Stomach smooth muscle (tissue), 2 donors: ENCODE measurements around the gene CNIH2.

Experiments
- H3K27ac ChIP-seq: one replicate; pipeline ENCODE4 v1.7.0; 2013; ENCODE audit warnings: mild to moderate bottlenecking, low read length, inconsistent platforms
- H3K27me3 ChIP-seq, 2 donors: one replicate each; pipeline ENCODE4 v1.7.0; 2013; ENCODE audit warnings: low read length in 2 of 2; ENCODE audit not compliant: insufficient read depth in 2 of 2, control insufficient read depth in 1 of 2
- H3K36me3 ChIP-seq, 2 donors: one replicate each; pipeline ENCODE4 v1.7.0; 2013; ENCODE audit warnings: low read length in 2 of 2; ENCODE audit not compliant: control insufficient read depth in 2 of 2, insufficient read depth in 2 of 2
- H3K4me1 ChIP-seq: one replicate; pipeline ENCODE4 v1.7.0; 2013; ENCODE audit warnings: low read length; ENCODE audit not compliant: control insufficient read depth, insufficient read depth
- H3K4me3 ChIP-seq, 2 donors: one replicate each; pipeline ENCODE4 v1.7.0; 2013; ENCODE audit warnings: low read length in 2 of 2
- H3K9ac ChIP-seq, 2 donors: one replicate each; pipeline ENCODE4 v1.7.0; 2013; ENCODE audit warnings: low read length in 2 of 2, mild to moderate bottlenecking in 1 of 2
- H3K9me3 ChIP-seq, 2 donors: one replicate each; pipeline ENCODE4 v1.7.0; 2013; ENCODE audit warnings: low read length in 2 of 2; ENCODE audit not compliant: control insufficient read depth in 2 of 2
- donor health status: healthy.
- donor health status: Pancreatic carcinoma.

The CNIH2 gene

DNA sequence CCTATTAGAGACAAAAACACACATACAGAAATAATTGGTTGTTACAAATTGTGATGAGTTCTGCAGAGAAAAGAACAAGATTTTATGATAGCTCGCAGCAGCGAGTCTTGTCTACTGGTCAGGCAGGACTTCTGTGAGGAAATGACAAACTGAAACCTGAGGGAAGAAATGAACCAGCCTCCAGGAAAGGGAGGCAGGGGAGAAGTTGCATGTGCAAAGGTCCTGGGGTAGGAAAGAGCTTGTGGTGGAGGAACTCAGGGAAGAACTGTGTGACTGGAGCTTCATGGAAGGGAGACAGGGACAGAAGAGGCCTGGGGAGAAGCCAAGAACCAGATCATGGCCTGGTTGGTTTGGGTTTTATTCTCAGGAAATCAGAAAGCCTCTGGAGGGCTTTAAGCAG lies 18.8 kb upstream of the CNIH2 start:
- Histone ChIP-seq H3K4me1 (peaks cover 28% of the 10 kb centered on the region), H3K9me3 (no peaks in the 10 kb centered on the region), H3K36me3 (peaks cover 22 to 32% of the 10 kb centered on the region in 2 donors), H3K4me3 (peak overlapping the region in 1 of 2 donors; percentile 95), H3K27me3 (no peaks in the 10 kb centered on the region), H3K9ac (peak overlapping the region in 1 of 2 donors; percentile 81), H3K27ac (no peak overlapping the region)

DNA sequence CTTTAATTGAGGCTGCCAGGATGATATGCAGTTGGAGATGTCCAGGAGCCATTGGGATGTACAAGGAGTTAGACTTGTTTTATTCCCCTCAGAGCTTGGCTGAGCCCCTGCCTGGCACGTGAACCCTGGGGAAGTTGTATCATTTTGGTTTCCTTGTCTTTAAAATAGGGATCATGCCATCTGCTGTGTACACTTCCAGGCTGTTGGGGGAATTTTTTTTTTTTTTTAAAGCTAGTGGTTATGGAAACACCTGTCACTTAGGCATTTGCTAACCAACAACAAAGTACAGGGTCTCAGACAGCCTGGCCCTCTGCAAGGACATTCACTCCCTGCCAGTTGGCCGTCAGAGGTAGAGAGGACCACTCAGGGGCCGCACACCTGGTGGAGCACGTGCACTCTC lies 18.0 kb upstream of the CNIH2 start:
- Histone ChIP-seq H3K9me3 (no peaks in the 10 kb centered on the region), H3K27me3 (no peaks in the 10 kb centered on the region), H3K27ac (no peak overlapping the region), H3K36me3 (peaks cover 27 to 38% of the 10 kb centered on the region in 2 donors), H3K4me1 (peaks cover 28% of the 10 kb centered on the region), H3K4me3 (no peak overlapping the region), H3K9ac (no peak overlapping the region)

DNA sequence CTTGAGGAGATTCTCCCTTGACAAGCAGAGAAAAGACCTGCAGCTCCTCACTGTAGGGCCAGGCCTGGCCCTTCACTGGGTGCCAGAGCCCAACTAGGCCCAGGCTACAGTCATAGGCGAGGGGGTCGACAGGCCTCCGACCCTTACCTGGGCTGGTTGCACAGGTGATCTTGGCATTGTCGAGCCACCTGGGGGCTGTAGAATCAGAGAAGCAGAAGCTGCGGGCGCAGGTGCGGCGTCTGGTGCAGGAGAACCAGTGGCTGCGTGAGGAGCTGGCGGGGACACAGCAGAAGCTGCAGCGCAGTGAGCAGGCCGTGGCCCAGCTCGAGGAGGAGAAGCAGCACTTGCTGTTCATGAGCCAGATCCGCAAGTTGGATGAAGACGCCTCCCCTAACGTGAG lies 16.4 kb upstream of the CNIH2 start:
- no peaks in the 10 kb centered on the region for H3K27me3 ChIP-seq
- no peak overlapping the region for H3K9ac ChIP-seq
- H3K9me3 ChIP-seq = no peaks in the 10 kb centered on the region
- no peak overlapping the region for H3K27ac ChIP-seq
- H3K36me3 ChIP-seq = peaks cover 27 to 41% of the 10 kb centered on the region in 2 donors
- peaks cover 39% of the 10 kb centered on the region for H3K4me1 ChIP-seq
- H3K4me3 ChIP-seq = no peak overlapping the region

DNA sequence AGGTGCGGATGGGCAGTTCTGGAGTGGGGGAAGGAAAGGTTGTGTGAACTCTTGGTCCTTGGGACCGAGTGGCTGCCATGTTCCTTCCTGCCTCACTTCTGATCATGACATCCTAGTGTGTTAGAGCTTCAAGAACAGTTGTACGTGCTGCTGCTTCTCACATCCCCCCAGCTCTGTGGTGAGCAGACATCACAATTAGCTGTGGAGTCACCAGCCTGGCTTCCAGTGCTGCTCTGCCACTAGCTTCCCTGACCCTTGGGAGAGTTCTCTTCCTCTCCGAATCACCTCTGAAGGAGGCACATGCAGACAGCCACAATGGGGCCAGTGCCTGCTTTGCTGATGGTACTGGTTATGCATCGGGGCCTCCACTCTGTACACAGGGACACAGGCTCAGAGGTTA lies 15.8 kb upstream of the CNIH2 start:
- Histone ChIP-seq H3K4me3 (no peak overlapping the region), H3K27ac (no peak overlapping the region), H3K36me3 (peaks cover 27 to 41% of the 10 kb centered on the region in 2 donors), H3K27me3 (no peaks in the 10 kb centered on the region), H3K9ac (no peak overlapping the region), H3K4me1 (peaks cover 39% of the 10 kb centered on the region), H3K9me3 (no peaks in the 10 kb centered on the region)

DNA sequence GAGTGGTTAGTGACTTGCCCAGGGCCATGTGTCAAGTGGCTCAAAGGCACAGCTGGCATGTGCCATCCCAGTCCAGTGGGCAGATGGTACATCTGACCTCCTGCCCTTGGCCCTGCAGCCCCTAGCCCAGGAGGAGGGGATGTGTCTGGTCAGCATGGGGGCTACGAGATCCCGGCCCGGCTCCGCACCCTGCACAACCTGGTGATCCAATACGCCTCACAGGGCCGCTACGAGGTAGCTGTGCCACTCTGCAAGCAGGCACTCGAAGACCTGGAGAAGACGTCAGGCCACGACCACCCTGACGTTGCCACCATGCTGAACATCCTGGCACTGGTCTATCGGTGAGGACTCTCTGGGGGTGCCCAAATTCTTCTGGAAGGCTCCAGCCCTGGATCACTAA lies 15.3 kb upstream of the CNIH2 start:
- peaks cover 27 to 41% of the 10 kb centered on the region in 2 donors for H3K36me3 ChIP-seq

DNA sequence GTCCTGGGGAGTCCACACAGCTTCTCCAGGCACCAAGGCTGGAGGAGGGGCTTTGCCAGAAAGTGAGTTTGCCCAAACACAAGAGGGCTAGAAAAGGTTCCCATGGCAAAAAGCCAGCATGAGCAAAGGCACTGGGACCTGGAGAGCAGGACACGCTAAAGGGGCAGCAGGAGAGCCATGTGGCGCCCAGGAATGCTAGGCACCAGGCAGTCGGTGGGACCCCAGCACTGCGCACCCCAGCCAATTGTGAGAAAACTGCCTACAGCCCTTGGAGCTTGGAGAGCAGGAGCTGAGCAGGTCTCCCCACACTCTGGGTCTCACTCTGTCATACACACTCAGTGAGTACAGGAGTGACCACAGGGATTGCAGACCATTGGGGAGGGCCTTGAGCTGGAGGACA lies 14.7 kb upstream of the CNIH2 start:
- H3K36me3 ChIP-seq = peaks cover 27 to 41% of the 10 kb centered on the region in 2 donors
- no peak overlapping the region for H3K27ac ChIP-seq
- peaks cover 37% of the 10 kb centered on the region for H3K4me1 ChIP-seq
- H3K9ac ChIP-seq = no peak overlapping the region
- H3K9me3 ChIP-seq = no peaks in the 10 kb centered on the region
- H3K27me3 ChIP-seq = no peaks in the 10 kb centered on the region
- no peak overlapping the region for H3K4me3 ChIP-seq

More for the DNA sequence above, 15.3 kb upstream of the CNIH2 start:
- H3K27ac ChIP-seq = no peak overlapping the region
- H3K9ac ChIP-seq = no peak overlapping the region
- no peak overlapping the region for H3K4me3 ChIP-seq
- H3K9me3 ChIP-seq = no peaks in the 10 kb centered on the region
- H3K27me3 ChIP-seq = no peaks in the 10 kb centered on the region
- peaks cover 38% of the 10 kb centered on the region for H3K4me1 ChIP-seq

DNA sequence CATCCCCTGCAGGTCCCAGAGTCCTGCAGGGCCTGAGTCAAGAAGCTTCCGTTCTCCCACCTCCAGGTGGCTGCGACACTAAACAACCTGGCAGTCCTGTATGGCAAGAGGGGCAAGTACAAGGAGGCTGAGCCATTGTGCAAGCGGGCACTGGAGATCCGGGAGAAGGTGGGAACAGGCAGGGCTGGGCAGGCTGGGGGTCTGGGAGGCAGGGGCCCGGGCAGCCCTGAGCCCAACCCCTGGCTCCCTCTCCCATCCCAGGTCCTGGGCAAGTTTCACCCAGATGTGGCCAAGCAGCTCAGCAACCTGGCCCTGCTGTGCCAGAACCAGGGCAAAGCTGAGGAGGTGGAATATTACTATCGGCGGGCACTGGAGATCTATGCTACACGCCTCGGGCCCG lies 14.2 kb upstream of the CNIH2 start:
- no peak overlapping the region for H3K9ac ChIP-seq

DNA sequence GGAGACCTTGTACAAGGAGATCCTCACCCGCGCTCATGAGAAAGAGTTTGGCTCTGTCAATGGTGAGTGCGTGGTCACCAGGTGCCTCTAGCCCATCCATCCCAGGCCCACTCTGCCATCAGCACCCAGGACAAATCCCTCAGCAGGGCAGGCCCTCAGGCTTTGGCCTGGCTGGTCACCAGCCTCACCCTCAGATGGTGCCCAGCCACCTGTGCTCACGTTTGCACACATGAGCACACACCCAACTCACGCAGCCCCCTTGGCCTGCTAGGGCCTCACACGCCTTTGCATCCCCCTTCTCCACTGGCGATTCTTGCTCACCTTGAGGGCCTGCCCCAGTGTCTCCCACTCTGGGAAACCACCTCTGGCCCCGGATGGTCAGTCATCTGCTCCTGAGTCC lies 13.6 kb upstream of the CNIH2 start:
- H3K4me1 ChIP-seq = peaks cover 31% of the 10 kb centered on the region

More for the DNA sequence above, 14.2 kb upstream of the CNIH2 start:
- peaks cover 27 to 41% of the 10 kb centered on the region in 2 donors for H3K36me3 ChIP-seq
- no peaks in the 10 kb centered on the region for H3K9me3 ChIP-seq
- no peak overlapping the region for H3K4me3 ChIP-seq
- no peaks in the 10 kb centered on the region for H3K27me3 ChIP-seq
- H3K27ac ChIP-seq = no peak overlapping the region
- H3K4me1 ChIP-seq = peaks cover 32% of the 10 kb centered on the region

DNA sequence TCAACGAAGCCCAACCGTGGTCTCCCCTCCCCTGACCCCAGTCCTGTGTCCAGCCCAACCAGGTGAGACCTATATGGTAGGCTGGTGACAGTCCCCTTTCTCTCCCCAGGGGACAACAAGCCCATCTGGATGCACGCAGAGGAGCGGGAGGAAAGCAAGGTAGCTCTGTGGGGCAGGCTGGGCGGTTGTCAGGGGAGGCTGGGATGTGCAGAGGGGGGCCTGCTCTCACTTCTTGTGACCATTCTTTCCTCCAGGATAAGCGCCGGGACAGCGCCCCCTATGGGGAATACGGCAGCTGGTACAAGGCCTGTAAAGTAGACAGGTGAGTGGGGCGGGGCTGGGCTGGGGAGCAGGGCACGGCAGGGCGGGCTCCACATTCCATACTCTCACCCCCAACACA lies 13.1 kb upstream of the CNIH2 start:
- H3K4me1 ChIP-seq = peaks cover 32% of the 10 kb centered on the region
- no peak overlapping the region for H3K9ac ChIP-seq
- peaks cover 27 to 36% of the 10 kb centered on the region in 2 donors for H3K36me3 ChIP-seq
- H3K4me3 ChIP-seq = no peak overlapping the region
- peak overlapping the region; percentile 24 for H3K27ac ChIP-seq
- no peaks in the 10 kb centered on the region for H3K9me3 ChIP-seq
- no peaks in the 10 kb centered on the region for H3K27me3 ChIP-seq

More for the DNA sequence above, 13.6 kb upstream of the CNIH2 start:
- no peak overlapping the region for H3K4me3 ChIP-seq
- H3K9me3 ChIP-seq = no peaks in the 10 kb centered on the region
- H3K27me3 ChIP-seq = no peaks in the 10 kb centered on the region
- peak overlapping the region; percentile 24 for H3K27ac ChIP-seq
- no peak overlapping the region for H3K9ac ChIP-seq
- H3K36me3 ChIP-seq = peaks cover 27 to 39% of the 10 kb centered on the region in 2 donors

DNA sequence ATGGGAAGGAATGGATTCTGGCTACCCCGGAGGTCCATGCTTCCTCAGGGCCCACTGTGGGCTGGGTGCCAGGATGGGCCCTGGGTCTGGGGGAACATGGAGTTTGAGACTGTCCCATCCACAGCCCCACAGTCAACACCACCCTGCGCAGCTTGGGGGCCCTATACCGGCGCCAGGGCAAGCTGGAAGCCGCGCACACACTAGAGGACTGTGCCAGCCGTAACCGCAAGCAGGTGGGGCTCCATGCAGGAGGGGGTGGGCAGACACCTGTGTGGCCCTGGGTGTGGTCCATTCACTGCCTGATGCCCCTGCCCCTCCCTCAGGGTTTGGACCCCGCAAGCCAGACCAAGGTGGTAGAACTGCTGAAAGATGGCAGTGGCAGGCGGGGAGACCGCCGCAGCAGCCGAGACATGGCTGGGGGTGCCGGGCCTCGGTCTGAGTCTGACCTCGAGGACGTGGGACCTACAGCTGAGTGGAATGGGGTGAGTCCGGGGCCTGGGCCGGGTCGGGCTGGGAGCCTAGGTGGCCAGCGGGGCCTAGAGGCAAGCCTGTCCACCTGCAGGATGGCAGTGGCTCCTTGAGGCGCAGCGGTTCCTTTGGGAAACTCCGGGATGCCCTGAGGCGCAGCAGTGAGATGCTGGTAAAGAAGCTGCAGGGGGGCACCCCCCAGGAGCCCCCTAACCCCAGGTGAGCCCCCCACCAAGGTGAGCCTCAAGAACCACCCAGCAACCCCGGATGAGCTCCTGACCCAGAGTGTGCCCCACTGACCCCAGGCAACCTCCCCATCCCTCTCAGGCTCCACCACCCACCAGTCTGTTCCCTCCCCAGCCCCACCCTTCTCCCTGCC lies 12.2 kb upstream of the CNIH2 start:
- Histone ChIP-seq H3K27ac (peak overlapping the region; percentile 98), H3K9me3 (no peaks in the 10 kb centered on the region), H3K4me1 (peaks cover 36% of the 10 kb centered on the region), H3K36me3 (peaks cover 27 to 35% of the 10 kb centered on the region in 2 donors), H3K27me3 (no peaks in the 10 kb centered on the region), H3K9ac (no peak overlapping the region), H3K4me3 (peak overlapping the region in 1 of 2 donors; percentile 81)
